HCEC 1CT (cell line): ENCODE measurements around the gene MVB12B.
"Not testable (repeated sequence)": the region's sequence is repeated elsewhere in the genome, so short reads cannot be mapped to it uniquely, and the experiment has no call there.

ENCODE experiments used
- DNase-seq: peaks from one replicate; pipeline ENCODE4 v3.0.0-alpha.2; 2017

MVB12B gene

DNA sequence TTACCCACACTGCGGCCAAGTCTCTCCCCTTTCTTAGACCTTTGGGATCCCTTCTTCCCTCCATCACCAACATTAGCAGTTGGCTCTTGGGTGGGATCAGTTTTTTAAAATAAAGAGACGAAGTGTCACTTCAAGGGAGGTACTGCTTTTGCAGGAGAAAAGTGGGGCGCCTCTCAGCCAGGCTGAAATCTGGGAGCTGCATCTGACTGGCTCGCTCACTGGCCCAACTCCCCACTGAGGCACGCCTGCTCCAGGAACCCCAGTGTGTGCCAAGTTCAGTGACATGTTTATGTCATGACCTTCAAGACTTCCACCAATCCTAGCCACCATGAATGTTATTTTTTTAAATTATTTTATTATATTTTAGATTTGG lies 130.5 kb downstream of the MVB12B start:
- no peak for DNase-seq

DNA sequence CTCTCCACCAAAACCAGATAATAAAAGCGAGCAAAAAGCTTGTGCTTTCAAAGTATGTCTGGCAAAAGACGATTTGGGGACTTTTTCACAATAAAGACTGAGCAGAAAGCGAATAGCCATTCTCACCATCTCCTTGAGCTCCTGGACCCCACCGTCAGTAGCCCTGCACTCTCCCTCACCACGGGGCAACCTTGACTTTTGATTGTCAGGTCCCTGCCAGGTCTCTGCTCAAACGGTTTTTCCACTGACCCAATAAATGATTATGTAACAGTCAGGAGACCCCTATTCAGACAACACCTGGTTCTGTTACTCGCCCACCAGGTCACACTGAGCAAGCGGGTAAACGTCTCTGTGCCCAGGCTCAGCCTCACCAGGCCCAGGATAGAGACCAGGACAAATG lies 131.3 kb downstream of the MVB12B start:
- DNase-seq = no peak

DNA sequence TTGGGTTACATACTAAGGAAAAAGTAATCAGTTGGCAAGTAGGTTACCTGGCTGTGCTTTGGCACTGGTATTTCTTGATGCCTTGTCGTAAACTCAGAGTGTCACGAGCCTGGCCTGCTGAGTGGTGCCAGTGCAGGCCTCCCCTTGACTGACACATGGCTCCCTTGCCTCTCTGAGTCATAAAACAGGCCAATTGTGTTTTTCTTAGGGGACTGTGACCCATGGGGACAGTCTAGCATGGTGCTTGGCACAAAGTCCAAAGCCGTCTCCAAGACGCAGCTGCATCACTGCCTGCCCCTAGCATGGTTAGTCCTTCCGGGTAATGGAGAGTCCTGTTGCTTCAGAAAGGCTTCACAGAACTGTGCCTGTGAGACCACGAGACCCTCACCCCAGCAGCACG lies 132.5 kb downstream of the MVB12B start:
- DNase-seq = no peak

DNA sequence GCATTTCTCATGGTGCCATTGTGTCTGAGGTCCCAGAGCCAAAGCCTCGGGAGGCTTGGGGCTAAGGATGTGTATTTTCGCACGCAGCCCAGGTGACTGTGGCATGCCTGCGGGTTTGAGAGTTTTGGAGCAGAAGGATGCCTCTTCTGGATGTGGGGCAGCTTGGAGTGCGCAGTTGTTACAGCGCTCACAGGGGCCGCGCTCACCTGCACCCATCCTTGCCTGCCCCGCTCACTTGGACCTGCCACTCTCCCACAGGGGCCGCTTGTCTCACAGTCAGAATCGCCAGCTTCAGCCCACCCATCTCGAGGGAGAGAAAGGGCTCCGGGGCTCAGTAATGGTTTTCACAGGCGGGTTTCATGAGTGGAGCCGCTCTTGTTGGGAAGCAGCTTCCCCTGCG lies 132.9 kb downstream of the MVB12B start:
- DNase-seq = no peak

DNA sequence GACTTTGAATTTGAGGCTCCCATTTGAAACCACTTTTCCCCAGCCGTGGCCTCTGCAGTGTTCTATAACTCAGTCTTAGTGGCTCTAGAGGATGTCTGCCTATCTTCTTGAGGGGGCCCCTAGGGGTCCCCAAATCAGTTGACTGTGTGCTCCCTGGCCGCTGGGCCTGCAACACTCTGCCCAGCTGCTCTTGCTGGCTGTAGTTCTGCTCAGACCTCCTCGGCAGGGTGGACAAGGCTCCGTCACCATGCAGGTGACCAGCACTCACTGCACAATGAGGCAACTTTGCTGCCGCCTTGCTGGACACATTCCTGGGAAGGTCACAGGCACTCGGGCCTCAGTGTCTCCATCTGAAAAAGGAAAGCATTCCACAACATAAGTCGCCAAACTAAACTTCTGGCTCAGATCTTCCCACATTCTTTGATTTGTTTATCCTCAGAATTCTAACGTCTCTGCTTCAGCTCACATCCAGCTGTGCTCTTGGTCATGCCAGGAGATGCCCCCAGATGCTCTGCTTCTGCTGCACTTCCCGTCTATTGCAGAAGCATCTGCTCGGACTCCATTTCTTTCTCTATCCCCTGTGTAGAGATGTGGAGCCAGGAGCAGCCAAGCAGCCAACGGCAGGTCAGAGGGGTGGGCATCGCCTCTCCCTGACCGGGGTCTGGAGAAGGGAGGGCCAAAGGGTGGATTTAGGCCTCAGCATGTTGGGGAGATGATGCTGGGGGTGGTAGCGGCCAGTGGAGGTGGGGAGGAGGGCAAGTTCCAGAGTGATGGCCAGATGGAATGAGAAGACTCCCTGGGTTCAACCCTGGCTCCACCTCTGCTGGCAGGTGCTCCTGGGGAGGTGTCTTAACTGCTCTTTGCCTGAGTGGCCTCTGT lies 133.6 kb downstream of the MVB12B start:
- no peak for DNase-seq

DNA sequence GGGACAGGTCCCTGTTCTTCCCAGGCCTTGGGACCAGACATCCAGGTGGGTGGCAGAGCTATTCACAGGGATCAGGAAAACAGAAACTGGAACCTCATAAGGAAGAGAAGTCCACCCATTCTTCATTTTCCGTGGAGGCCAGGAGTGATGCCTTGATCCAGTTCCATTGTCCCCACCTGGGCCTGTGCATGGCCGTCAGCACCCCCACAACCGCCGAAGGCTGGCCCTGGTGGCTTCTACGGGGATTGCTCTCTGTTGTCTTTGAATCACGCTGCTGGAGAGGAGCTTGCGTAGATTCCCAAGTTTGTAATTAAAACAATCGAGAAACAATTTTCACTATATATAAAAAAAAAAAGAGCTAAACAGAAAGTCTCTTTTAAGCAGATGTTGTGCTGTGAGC lies 134.4 kb downstream of the MVB12B start:
- no peak for DNase-seq

DNA sequence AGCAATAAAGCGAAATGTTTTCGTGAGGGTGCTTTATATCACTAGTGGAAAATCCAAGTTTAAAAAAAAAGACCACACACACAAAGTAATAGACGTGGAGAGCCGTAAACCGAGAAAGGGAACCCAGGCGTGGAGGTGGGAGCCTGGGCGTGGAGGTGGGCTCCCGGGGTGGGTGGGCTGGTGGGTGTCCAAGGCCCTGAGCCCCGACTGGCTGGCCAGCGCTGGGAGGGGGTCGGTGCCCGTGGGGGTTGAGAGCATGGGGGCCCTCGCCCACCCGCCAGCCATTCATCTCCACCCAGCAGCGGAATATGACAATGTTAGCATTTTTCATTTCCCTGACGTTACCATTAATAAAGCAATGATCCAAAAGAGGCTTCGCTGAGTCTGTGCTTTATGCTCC lies 135.0 kb downstream of the MVB12B start:
- no peak for DNase-seq

DNA sequence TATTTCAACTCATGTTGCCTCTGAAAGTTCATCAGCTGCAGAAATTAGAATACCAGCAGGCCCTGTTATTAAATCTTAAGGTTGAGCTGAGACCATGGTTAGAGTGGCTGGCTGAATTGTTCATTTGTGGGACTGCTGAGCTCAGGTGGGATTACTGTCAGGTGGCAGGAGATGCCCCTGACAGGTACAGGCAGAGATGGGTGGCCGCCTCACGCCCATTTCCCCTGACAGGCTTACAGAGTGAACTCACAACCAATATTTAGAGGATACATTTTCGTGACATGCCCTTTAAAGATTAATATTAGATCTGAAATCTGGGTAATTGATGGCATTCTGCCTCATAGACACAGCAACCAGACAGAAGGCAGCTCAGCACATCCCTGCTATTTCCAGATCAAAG lies 136.0 kb downstream of the MVB12B start:
- no peak for DNase-seq

DNA sequence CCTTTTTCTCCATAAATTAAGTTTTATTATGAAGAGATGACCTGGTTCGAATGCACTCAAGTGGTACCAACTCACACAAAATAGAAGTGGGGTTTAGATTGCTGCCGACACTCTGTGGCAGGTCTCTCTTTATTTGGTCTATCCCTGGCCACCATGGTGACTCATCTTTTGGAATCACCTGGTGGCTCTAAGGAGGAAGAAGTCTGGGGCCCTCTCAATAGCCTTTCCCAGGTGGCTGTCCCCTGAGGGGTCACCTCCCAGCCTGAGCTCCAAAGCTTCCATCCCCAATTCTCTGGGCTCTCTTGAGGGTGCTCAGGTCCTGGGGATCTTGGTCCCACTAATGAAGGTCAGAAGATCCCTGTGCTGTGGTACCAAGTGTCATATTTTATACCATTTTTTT lies 136.8 kb downstream of the MVB12B start:
- DNase-seq = no peak

DNA sequence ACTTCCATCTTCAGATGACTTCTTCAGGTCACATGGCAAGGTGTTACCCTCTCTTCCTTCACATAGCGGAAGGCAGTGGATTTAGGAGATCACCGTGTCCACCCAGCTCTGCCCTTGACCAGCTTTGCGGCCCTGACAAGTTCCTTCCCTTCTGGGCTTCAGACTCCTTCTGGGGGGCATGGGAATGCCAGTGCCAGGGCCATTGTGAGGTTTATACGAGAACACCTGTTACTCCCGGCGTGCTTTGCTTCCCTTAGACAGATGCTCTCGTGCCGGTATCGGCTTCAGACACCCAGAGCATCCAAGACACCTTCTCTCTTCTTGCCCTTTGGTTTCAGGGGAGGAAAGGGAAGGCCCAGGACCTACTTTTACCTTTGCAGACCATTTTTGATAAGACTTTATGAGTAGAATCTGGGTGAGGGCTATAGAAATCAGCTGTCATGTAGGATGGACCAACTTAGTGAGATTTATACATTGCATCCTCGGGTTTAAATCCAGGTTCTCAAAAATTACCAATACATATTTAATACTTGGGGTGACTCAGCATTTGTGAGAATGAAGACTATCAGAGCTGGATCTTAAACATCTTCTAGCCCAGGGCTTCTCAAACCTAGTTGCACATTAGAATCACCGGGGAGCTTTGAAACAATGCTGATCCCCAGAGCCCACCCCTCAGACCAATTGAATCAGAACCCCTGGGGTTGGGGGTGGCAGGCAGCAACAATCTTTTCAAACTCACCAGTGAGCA lies 138.2 kb downstream of the MVB12B start:
- DNase-seq = no peak

DNA sequence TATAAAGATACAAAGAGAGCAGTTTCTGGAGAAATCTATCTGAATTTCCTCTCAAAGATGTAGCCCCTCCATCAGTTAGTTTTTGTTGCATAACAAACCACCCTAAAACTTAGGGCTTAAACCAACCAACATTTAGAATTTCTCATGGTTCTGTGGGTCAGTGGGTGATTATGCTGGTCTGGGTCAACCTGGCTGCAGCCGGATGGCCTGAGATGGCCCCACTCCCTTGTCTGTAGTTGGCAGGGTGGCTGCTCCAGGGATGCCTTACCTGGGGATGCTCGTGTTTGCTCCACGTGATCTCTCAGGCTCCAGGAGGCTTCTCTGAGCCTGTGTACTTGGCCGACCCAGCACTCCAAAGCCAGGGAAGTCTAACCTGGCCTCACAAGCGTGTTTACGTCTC lies 139.3 kb downstream of the MVB12B start:
- no peak for DNase-seq

DNA sequence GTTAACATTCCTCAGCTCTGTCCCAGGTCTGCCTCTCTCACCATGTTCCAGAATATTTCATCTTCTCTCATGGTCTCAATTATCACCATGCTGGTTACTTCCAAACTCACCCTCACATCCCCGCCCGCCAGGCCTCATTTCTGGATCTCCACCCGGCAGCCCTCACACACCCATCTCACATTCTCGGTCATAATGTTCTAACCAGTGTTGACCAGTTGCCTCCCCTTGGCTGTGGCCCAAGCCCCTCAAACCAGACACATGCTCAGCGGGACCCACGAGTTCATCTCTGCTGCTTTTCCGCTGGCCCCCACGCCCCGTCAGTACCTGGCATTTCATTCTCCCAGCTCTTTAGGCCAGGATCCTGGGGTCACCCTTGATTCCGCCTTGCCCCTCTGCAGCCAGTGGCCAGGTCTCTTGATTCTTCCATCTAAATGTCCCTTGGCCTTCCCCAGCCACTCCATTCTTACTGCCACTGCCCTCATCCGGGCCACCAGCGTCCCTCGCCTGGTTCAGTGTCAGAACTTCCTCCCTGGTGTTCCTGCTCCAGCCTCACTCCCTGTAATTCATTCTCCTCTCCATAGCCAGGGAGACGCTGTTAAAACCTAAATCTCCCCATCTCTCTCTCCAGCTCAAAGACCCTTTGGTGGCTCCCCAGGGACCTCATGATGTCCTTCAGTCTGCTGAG lies 141.7 kb downstream of the MVB12B start:
- DNase-seq = no peak

DNA sequence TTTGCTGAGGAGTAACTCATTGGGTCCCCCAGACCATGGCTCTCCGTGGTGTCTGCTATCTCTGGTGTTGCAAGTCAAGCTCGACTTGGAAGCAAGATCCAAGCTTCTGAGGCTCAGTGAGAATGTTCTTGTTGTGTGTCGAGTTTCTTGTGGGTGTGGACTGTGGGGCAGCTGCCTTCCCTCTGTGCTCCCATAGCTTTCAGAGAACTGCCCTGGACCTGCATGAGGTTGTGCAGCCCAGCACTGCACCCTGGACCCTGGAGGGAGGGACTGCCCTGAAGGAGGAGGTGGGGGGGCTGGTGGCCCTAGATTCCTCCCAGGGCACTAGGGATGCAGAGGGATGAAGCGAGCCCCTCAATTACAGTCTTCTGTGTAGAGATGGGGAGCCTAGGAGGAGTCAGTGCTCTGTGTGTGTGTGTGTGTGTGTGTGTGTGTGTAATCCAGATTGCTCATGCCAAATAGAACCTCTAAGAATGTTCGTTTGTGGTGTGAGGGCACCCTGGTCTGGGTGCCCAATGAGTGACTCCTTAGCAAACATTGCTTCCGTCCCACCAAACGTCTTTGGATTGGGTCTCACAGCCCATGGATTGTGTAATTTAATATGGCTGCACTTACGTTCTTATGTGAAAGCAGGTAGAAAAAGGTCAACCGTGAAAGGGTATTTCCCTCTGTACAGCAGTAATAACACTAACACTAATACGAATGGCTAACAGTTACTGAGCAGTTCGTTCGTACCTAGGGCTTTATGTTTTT lies 143.8 kb downstream of the MVB12B start:
- DNase-seq = no peak

DNA sequence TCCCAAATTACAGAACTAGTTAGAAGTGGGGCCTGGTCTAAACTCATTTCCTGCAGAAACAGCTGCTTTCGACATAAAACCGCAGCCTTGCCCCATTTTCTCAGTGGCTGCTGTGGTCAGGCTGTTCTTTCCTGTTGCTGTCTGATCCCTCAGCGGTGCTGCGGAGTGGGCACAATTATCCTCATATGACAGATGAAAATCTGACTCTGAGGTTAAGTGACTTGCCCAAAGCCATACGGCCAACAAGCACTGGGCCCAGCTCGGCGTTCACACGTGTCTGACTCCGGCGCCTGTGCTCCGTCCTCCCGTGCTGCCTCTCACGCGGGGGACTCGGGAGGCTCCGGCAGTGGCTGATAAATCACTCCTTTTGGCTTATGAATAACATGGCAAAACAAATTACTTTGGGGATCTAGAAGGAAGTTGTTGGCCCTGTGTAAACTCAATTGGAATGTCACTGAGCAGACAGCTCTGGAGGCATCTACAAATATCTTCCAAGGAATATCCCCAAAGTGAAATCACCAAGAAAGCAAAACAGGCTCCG lies 144.5 kb downstream of the MVB12B start:
- DNase-seq = peak; percentile 76

DNA sequence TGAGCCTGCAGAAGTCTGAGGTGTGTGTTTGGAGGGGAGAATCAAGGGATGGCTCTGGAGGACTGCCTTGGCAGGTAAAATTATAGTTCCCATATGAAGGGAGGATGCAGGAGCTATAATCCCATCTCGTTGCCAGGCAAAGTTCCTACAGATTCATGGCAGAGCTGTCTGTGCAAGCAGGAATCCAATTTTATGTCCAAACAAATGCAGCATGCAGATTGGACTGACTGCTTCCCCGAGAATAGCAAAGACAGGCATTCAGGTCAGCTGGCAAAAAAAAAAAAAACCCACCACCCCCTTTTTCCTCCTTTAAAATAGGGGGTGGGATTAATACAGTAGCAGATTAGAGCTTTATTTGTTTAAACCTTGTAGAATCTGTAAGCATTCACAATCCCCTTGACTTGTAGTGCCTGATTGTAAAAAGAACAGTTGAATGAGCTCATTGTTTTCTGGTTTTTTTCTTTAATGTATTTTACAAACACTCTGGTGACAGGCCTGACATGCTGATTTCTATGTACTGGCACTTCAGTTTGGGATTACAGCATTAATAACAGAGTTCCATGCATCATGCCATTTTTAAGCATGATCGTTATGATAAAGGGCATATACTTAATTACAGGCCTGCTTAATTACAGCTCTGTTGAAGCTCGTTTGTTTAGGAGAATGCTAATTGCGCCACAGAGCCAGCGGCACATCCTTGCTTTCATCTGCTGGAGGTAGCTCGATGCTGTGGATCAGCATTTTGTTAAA lies 145.7 kb downstream of the MVB12B start:
- DNase-seq = no peak

DNA sequence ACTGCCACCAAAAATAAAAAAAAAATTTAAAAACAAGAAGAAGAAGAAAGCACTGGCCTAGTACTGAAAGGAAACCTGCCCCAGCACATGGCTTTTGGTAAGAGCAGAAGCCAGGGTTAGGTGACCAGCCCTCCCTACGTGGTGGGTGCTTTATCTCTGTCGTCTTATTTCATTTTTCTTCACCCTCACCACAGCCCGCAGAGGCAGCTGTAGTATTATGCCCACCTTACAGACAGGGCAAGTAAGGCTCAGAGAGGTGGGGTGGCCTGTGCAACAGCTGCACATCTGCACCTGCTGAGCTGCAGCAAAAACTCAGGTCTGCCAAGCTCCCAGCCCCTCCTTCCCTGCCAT lies 146.3 kb downstream of the MVB12B start:
- DNase-seq = no peak

DNA sequence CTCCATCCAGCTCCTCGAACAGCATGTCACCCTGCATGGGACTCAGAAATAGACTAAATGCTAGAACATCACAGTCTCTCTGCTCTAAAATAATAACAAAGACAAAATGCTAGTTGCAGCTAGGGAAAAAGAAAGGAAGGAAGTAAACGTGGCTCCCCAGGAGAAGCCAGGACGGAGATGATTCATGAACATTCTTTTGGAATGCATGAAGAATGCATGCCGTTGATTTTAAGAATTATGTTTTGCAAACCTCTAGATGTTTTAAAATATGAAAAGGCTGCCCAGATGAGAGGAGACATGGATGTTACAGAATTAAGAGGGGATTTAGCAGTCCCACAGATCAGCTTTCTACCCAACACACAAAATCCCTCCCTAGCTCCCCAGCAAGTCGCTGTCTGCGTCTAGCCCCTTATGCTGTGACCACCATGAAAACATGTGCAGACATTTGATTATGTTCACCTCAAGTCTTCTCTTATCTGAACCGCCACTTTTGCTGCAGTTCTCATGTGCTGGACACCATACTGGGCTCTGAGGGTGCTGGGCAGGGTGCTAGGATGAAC lies 147.7 kb downstream of the MVB12B start:
- DNase-seq = peak; percentile 62

DNA sequence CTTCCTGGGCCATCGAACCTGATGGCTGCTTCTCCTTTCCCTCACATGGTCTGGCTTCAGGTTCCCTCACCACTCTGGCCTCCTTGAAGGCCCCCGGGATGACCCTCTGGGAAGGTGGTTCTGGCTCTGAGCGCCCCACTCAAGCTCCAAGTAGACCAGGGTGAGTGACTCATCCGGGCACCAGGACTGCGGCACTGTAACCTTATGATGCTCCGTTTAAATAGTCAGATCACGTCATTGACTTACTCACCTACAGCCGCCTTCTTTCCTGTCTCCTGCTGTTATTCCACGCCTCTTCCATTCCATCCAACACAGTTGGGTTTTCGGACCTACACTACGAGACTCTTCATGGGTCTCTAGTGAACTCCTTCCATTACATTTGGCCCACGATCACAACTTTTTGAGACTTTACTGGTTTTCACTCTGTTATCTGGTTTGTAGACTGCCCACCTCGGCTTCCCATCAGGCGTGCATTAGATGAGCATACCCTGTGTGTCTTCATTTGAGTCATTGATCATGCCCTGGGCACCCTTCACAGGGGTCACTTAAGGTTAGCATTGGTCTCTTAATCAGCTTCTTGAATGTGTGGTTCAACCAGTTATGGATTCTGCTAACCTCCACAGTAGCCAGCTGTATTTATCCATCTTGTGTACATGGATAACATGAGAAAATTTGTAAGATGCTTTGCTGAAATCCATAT lies 148.3 kb downstream of the MVB12B start:
- DNase-seq = peak; percentile 67

DNA sequence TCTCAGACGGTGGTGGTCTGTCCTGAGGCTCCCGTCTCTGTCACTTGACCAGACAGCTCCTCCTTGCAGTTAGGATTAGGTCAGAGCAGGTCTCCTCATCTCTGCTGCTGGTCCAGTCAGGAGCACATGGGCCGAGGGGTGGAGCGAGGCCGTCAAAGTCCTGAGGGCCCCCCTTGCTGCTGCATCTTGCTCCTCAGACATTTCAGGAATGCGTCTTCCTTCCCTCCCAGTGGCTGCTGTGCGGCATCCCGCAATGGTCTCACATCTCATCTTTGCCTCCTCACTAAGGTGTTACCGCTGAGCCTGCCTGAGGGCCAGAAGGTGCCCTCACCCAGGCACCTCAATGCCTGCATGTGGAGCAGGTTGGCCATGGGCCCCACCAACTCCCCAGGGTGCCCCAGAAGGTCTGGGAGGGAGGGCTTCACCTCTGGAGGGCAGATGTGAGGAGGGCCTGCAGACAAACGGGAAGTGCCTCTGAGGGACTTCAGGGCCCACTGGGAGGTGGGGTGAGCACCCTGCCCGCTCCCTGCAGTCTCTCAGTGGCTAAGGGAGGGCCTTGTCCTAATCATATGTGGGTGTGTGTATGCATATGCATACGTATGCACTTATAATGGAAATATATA lies 149.4 kb downstream of the MVB12B start:
- no peak for DNase-seq

DNA sequence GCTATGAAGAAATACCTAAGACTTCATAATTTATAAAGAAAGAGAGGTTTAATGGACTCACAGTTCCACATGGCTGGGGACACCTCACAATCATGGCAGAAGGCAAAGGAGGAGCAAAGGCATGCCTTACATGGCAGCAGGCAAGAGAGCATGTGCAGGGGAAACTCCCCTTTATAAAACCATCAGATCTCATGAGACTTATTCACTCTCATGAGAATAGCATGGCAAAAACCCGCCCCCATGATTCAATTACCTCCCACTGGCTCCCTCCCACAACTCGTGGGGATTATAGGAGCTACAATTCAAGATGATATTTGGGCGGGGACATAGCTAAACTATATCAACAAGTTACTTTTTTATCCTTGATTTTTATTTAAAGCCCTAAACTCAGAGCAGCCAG lies 150.8 kb downstream of the MVB12B start:
- not testable (repeated sequence) for DNase-seq
